ENCODE results near the gene FLNA.
A peak's percentile ranks its signal among the peaks of the same experiment; 100 is the strongest.

GRCh38 chrX:154373340-154374306 lies 811 bp downstream of the FLNA start:
- TF ChIP-seq POLR2A (IDR thresholded peaks at IDR 0.05) (no peak), CTCF (IDR thresholded peaks at IDR 0.05) (peak; percentile 46 to 53 (median 53))

Data from testis (tissue), 2 donors.